ENCODE results near the gene PIEZO2.

The PIEZO2 gene

DNA sequence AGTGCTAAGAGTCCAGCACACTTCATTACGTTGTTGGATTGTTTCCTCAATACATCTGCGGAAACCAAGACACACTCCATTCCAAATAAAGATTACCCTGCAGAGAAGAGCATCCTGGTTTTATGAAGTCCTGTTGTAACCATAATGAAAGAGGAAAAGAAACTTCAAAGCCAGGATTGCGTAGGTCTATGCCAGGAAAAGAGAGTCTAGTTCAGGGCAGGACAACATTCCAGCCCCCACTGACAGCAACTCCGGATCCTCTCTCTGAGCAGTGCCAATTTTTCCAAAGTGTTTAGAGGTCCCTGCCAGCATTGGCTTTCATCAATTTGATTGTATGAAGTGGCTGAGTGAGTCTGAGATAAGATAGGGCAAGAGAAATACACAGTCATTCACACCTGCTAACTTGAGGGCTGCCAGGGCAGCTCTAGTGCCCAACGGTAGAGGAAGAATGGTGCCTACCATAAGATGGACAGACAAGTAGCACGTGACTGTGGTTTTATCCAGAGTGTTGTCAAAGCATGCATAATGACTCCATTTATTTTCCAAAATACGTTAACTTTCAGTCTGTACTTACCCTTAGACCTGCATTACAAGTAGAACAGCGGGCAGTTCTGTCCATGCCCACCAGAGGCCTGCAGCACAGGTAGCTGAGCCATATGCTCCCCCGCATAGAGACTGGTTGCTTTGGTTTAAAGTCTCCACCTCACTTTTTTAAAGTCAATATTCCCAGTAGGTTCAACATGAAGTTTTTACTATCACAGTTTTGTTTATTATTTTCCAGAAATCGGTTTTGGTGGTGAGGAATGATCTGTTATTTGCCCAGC lies 23.7 kb downstream of the PIEZO2 start:
- Histone ChIP-seq H3K9me3 (ENCODE audit: control extremely low read depth in 1 of 5, control insufficient read depth in 4 of 5, insufficient read depth in 2 of 5, low read depth in 1 of 5, low read length in 4 of 5) (peaks cover 0 to 12% (median 6%) of the 10 kb centered on the region in 5 experiments), H3K4me1 (ENCODE audit: control extremely low read depth in 1 of 4, control insufficient read depth in 4 of 4, insufficient read depth in 4 of 4, low read length in 3 of 4) (no peaks in the 10 kb centered on the region), H3K27ac (ENCODE audit: insufficient read depth in 1 of 2, low read depth in 1 of 2, low read length in 2 of 2, poor library complexity in 1 of 2, severe bottlenecking in 2 of 2) (no peak overlapping the region), H3K36me3 (ENCODE audit: control insufficient read depth in 4 of 4, insufficient read depth in 4 of 4, low read length in 3 of 4) (no peaks in the 10 kb centered on the region), H3K27me3 (replicated peaks in 2 of 5; ENCODE audit: control insufficient read depth in 4 of 5, insufficient read depth in 5 of 5, low read length in 4 of 5) (no peaks in the 10 kb centered on the region), H3K4me3 (ENCODE audit: control insufficient read depth in 1 of 7, extremely low read depth in 1 of 7, insufficient read depth in 4 of 7, low read depth in 2 of 7, low read length in 6 of 7) (no peak overlapping the region)
- no peak for DNase-seq
- ChIA-PET POLR2A (no interaction called here), CTCF (no interaction called here)
- 96% methylated on average over 7 of the region's 10 CpGs for WGBS (ENCODE audit: insufficient coverage)

- ChIA-PET CTCF (interaction anchor here (0.6 to 1.8 kb wide), 2 partner anchors 9 to 323 kb away, joined by 3 read pairs; no protein-coding TSS in a partner anchor), POLR2A (interaction anchor here (0.6 kb wide), 1 partner anchor 39 kb away, joined by 4 read pairs; no protein-coding TSS in a partner anchor)
- H3K9me3 ChIP-seq (ENCODE audit: control extremely low read depth in 1 of 5, control insufficient read depth in 4 of 5, insufficient read depth in 2 of 5, low read depth in 1 of 5, low read length in 4 of 5) = peaks cover 0 to 7% (median 4%) of the 10 kb centered on the region in 5 experiments
- WGBS (ENCODE audit: insufficient coverage) = 100% methylated on average over 1 of the region's 1 CpG
- DNase-seq = no peak
- no peak overlapping the region for H3K4me3 ChIP-seq (ENCODE audit: control insufficient read depth in 1 of 7, extremely low read depth in 1 of 7, insufficient read depth in 4 of 7, low read depth in 2 of 7, low read length in 6 of 7)
- H3K27ac ChIP-seq (ENCODE audit: insufficient read depth in 1 of 2, low read depth in 1 of 2, low read length in 2 of 2, poor library complexity in 1 of 2, severe bottlenecking in 2 of 2) = no peak overlapping the region
- H3K36me3 ChIP-seq (ENCODE audit: control insufficient read depth in 4 of 4, insufficient read depth in 4 of 4, low read length in 3 of 4) = no peaks in the 10 kb centered on the region
- no peaks in the 10 kb centered on the region for H3K27me3 ChIP-seq (replicated peaks in 2 of 5; ENCODE audit: control insufficient read depth in 4 of 5, insufficient read depth in 5 of 5, low read length in 4 of 5)
- no peaks in the 10 kb centered on the region for H3K4me1 ChIP-seq (ENCODE audit: control extremely low read depth in 1 of 4, control insufficient read depth in 4 of 4, insufficient read depth in 4 of 4, low read length in 3 of 4)
These were observed 25.3 kb downstream of the PIEZO2 start for GRCh38 chr18:11124054-11124453.

DNA sequence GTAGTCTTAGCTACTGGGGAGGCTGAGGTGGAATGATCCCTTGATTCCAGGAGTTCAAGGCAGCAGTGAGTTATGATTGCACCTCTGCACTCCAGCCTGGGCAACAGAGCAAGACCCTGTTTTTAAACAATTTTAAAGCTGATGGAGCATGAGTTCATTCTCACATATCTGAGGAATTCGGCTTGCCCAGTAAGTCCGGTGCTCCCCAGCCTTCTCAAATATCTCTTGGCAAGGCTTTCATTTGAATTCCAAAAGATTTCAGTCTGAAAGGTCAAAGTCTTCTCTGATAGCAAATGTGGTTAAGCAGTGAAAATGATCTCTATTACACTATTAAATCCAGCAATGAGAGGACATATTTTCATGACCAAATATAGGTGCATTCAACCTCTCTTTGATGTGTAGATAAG lies 27.9 kb downstream of the PIEZO2 start:
- no peak overlapping the region for H3K4me3 ChIP-seq (ENCODE audit: control insufficient read depth in 1 of 7, extremely low read depth in 1 of 7, insufficient read depth in 4 of 7, low read depth in 2 of 7, low read length in 6 of 7)
- H3K27me3 ChIP-seq (replicated peaks in 2 of 5; ENCODE audit: control insufficient read depth in 4 of 5, insufficient read depth in 5 of 5, low read length in 4 of 5) = peaks cover 0 to 2% (median 0%) of the 10 kb centered on the region in 5 experiments
- DNase-seq = no peak
- H3K9me3 ChIP-seq (ENCODE audit: control extremely low read depth in 1 of 5, control insufficient read depth in 4 of 5, insufficient read depth in 2 of 5, low read depth in 1 of 5, low read length in 4 of 5) = no peaks in the 10 kb centered on the region
- no peaks in the 10 kb centered on the region for H3K4me1 ChIP-seq (ENCODE audit: control extremely low read depth in 1 of 4, control insufficient read depth in 4 of 4, insufficient read depth in 4 of 4, low read length in 3 of 4)
- no peak overlapping the region for H3K27ac ChIP-seq (ENCODE audit: insufficient read depth in 1 of 2, low read depth in 1 of 2, low read length in 2 of 2, poor library complexity in 1 of 2, severe bottlenecking in 2 of 2)
- H3K36me3 ChIP-seq (ENCODE audit: control insufficient read depth in 4 of 4, insufficient read depth in 4 of 4, low read length in 3 of 4) = no peaks in the 10 kb centered on the region
- ChIA-PET CTCF (no interaction called here), POLR2A (interaction anchor here (0.6 kb wide), 1 partner anchor 16 kb away, joined by 5 read pairs; no protein-coding TSS in a partner anchor)
- WGBS (ENCODE audit: insufficient coverage) = 100% methylated on average over 2 of the region's 2 CpGs

GRCh38 chr18:11119959-11120587 lies 29.3 kb downstream of the PIEZO2 start:
- CTCF ChIA-PET = no interaction called here
- POLR2A ChIA-PET = no interaction called here
- peaks cover 0 to 2% (median 0%) of the 10 kb centered on the region in 5 experiments for H3K27me3 ChIP-seq (replicated peaks in 2 of 5; ENCODE audit: control insufficient read depth in 4 of 5, insufficient read depth in 5 of 5, low read length in 4 of 5)
- H3K27ac ChIP-seq (ENCODE audit: insufficient read depth in 1 of 2, low read depth in 1 of 2, low read length in 2 of 2, poor library complexity in 1 of 2, severe bottlenecking in 2 of 2) = no peak overlapping the region
- DNase-seq = no peak
- no peaks in the 10 kb centered on the region for H3K36me3 ChIP-seq (ENCODE audit: control insufficient read depth in 4 of 4, insufficient read depth in 4 of 4, low read length in 3 of 4)
- no peaks in the 10 kb centered on the region for H3K9me3 ChIP-seq (ENCODE audit: control extremely low read depth in 1 of 5, control insufficient read depth in 4 of 5, insufficient read depth in 2 of 5, low read depth in 1 of 5, low read length in 4 of 5)
- no peak overlapping the region for H3K4me3 ChIP-seq (ENCODE audit: control insufficient read depth in 1 of 7, extremely low read depth in 1 of 7, insufficient read depth in 4 of 7, low read depth in 2 of 7, low read length in 6 of 7)
- H3K4me1 ChIP-seq (ENCODE audit: control extremely low read depth in 1 of 4, control insufficient read depth in 4 of 4, insufficient read depth in 4 of 4, low read length in 3 of 4) = no peaks in the 10 kb centered on the region
- no CpG with 5 or more reads among the region's 5 CpGs for WGBS (ENCODE audit: insufficient coverage)

GRCh38 chr18:11119550-11119949 lies 29.8 kb downstream of the PIEZO2 start:
- ChIA-PET CTCF (no interaction called here), POLR2A (no interaction called here)
- peaks cover 0 to 2% (median 0%) of the 10 kb centered on the region in 5 experiments for H3K27me3 ChIP-seq (replicated peaks in 2 of 5; ENCODE audit: control insufficient read depth in 4 of 5, insufficient read depth in 5 of 5, low read length in 4 of 5)
- H3K36me3 ChIP-seq (ENCODE audit: control insufficient read depth in 4 of 4, insufficient read depth in 4 of 4, low read length in 3 of 4) = no peaks in the 10 kb centered on the region
- no peaks in the 10 kb centered on the region for H3K9me3 ChIP-seq (ENCODE audit: control extremely low read depth in 1 of 5, control insufficient read depth in 4 of 5, insufficient read depth in 2 of 5, low read depth in 1 of 5, low read length in 4 of 5)
- no peak overlapping the region for H3K4me3 ChIP-seq (ENCODE audit: control insufficient read depth in 1 of 7, extremely low read depth in 1 of 7, insufficient read depth in 4 of 7, low read depth in 2 of 7, low read length in 6 of 7)
- no peaks in the 10 kb centered on the region for H3K4me1 ChIP-seq (ENCODE audit: control extremely low read depth in 1 of 4, control insufficient read depth in 4 of 4, insufficient read depth in 4 of 4, low read length in 3 of 4)
- WGBS (ENCODE audit: insufficient coverage) = 100% methylated on average over 1 of the region's 4 CpGs
- no peak for DNase-seq
- H3K27ac ChIP-seq (ENCODE audit: insufficient read depth in 1 of 2, low read depth in 1 of 2, low read length in 2 of 2, poor library complexity in 1 of 2, severe bottlenecking in 2 of 2) = no peak overlapping the region

- 75% methylated on average over 3 of the region's 3 CpGs for WGBS (ENCODE audit: insufficient coverage)
- no peaks in the 10 kb centered on the region for H3K9me3 ChIP-seq (ENCODE audit: control extremely low read depth in 1 of 5, control insufficient read depth in 4 of 5, insufficient read depth in 2 of 5, low read depth in 1 of 5, low read length in 4 of 5)
- CTCF ChIA-PET = no interaction called here
These were observed 31.2 kb downstream of the PIEZO2 start for GRCh38 chr18:11118051-11118766.

GRCh38 chr18:11115276-11115675 lies 34.1 kb downstream of the PIEZO2 start:
- Histone ChIP-seq H3K9me3 (ENCODE audit: control extremely low read depth in 1 of 5, control insufficient read depth in 4 of 5, insufficient read depth in 2 of 5, low read depth in 1 of 5, low read length in 4 of 5) (no peaks in the 10 kb centered on the region), H3K27ac (ENCODE audit: insufficient read depth in 1 of 2, low read depth in 1 of 2, low read length in 2 of 2, poor library complexity in 1 of 2, severe bottlenecking in 2 of 2) (no peak overlapping the region), H3K36me3 (ENCODE audit: control insufficient read depth in 4 of 4, insufficient read depth in 4 of 4, low read length in 3 of 4) (no peaks in the 10 kb centered on the region), H3K4me3 (ENCODE audit: control insufficient read depth in 1 of 7, extremely low read depth in 1 of 7, insufficient read depth in 4 of 7, low read depth in 2 of 7, low read length in 6 of 7) (no peak overlapping the region), H3K27me3 (replicated peaks in 2 of 5; ENCODE audit: control insufficient read depth in 4 of 5, insufficient read depth in 5 of 5, low read length in 4 of 5) (peaks cover 0 to 2% (median 0%) of the 10 kb centered on the region in 5 experiments), H3K4me1 (ENCODE audit: control extremely low read depth in 1 of 4, control insufficient read depth in 4 of 4, insufficient read depth in 4 of 4, low read length in 3 of 4) (no peaks in the 10 kb centered on the region)
- WGBS (ENCODE audit: insufficient coverage) = no CpG with 5 or more reads among the region's 1 CpG
- DNase-seq = no peak
- CTCF ChIA-PET = no interaction called here
- POLR2A ChIA-PET = no interaction called here

More at GRCh38 chr18:11118051-11118766, 31.2 kb downstream of the PIEZO2 start:
- POLR2A ChIA-PET = no interaction called here
- DNase-seq = no peak
- Histone ChIP-seq H3K4me3 (ENCODE audit: control insufficient read depth in 1 of 7, extremely low read depth in 1 of 7, insufficient read depth in 4 of 7, low read depth in 2 of 7, low read length in 6 of 7) (no peak overlapping the region), H3K27me3 (replicated peaks in 2 of 5; ENCODE audit: control insufficient read depth in 4 of 5, insufficient read depth in 5 of 5, low read length in 4 of 5) (peaks cover 0 to 2% (median 0%) of the 10 kb centered on the region in 5 experiments), H3K4me1 (ENCODE audit: control extremely low read depth in 1 of 4, control insufficient read depth in 4 of 4, insufficient read depth in 4 of 4, low read length in 3 of 4) (no peaks in the 10 kb centered on the region), H3K27ac (ENCODE audit: insufficient read depth in 1 of 2, low read depth in 1 of 2, low read length in 2 of 2, poor library complexity in 1 of 2, severe bottlenecking in 2 of 2) (no peak overlapping the region), H3K36me3 (ENCODE audit: control insufficient read depth in 4 of 4, insufficient read depth in 4 of 4, low read length in 3 of 4) (no peaks in the 10 kb centered on the region)
